CD4-positive, alpha-beta T cell (primary cell): ENCODE measurements around the gene GRIA1. TPM values are rescaled to one million over a fixed set of nuclear protein-coding genes. Genes with fewer than 3 reads are reported as not detected.

Experiments
- ATAC-seq: fragments of 200-7000 bp; cut with Tn5 transposase; one replicate; pipeline ENCODE4 v1.10.0; 2022; ENCODE audit warnings: mild to moderate bottlenecking; ENCODE audit not compliant: poor library complexity
- CTCF ChIA-PET: fragments of 350-600 bp; sonication (Branson Sonifier 250); formaldehyde crosslinking; loops from one replicate; lab custom pipeline; 2021; ENCODE audit warnings: antibody characterized with exemption, inconsistent platforms; lab: Charles Lee
- POLR2A ChIA-PET: fragments of 350-600 bp; sonication (Branson Sonifier 250); formaldehyde crosslinking; loops from one replicate; lab custom pipeline; 2021; ENCODE audit warnings: antibody characterized with exemption, inconsistent platforms; lab: Charles Lee
- DNase-seq, 14 experiments: peaks; one replicate each; pipeline ENCODE4 v3.0.0-alpha.2; 2013 to 2020; ENCODE audit warnings: mixed read lengths in 2 of 14
- H3K27ac ChIP-seq, 2 donors: one replicate each; pipeline versions ENCODE4 v1.5.1 to v1.7.0; 2013; ENCODE audit warnings: low read length in 2 of 2, low read depth in 1 of 2, mild to moderate bottlenecking in 1 of 2
- H3K27me3 ChIP-seq, 2 experiments: 1 replicate in 1 of 2; 2 replicates in 1 of 2; pipeline versions ENCODE4 v1.6.1 to v1.7.0; 2013; ENCODE audit warnings: low read length in 2 of 2, control low read depth in 1 of 2, mild to moderate bottlenecking in 1 of 2, moderate library complexity in 1 of 2; ENCODE audit not compliant: insufficient read depth in 2 of 2, control insufficient read depth in 1 of 2
- H3K36me3 ChIP-seq: one replicate; pipeline ENCODE4 v1.6.1; 2013; ENCODE audit warnings: low read length, control low read depth; ENCODE audit not compliant: insufficient read depth
- H3K4me1 ChIP-seq: one replicate; pipeline ENCODE4 v1.6.1; 2013; ENCODE audit warnings: low read length, control low read depth; ENCODE audit not compliant: insufficient read depth
- H3K4me3 ChIP-seq: one replicate; pipeline ENCODE4 v1.5.1; 2013; ENCODE audit warnings: mild to moderate bottlenecking, low read length, moderate library complexity
- H3K9me3 ChIP-seq, 2 experiments: 1 replicate in 1 of 2; 2 replicates in 1 of 2; pipeline versions ENCODE4 v1.6.1 to v1.7.0; 2013; ENCODE audit warnings: low read length in 2 of 2, mild to moderate bottlenecking in 2 of 2, control low read depth in 1 of 2, moderate library complexity in 1 of 2; ENCODE audit not compliant: control insufficient read depth in 1 of 2, insufficient read depth in 1 of 2
- H3K27ac Mint-ChIP-seq: one replicate; pipeline ENCODE4 v1.8.0; 2020; ENCODE audit warnings: mixed read lengths
- H3K27me3 Mint-ChIP-seq: one replicate; pipeline ENCODE4 v1.8.0; 2021; ENCODE audit warnings: mixed read lengths
- H3K36me3 Mint-ChIP-seq: one replicate; pipeline ENCODE4 v1.8.0; 2021; ENCODE audit warnings: low read depth, mixed read lengths
- H3K4me1 Mint-ChIP-seq: one replicate; pipeline ENCODE4 v1.8.0; 2021; ENCODE audit warnings: low read depth, mixed read lengths
- H3K4me3 Mint-ChIP-seq: one replicate; pipeline ENCODE4 v1.8.0; 2020; ENCODE audit warnings: mild to moderate bottlenecking, mixed read lengths
- H3K9me3 Mint-ChIP-seq: one replicate; pipeline ENCODE4 v1.8.0; 2020; ENCODE audit warnings: mixed read lengths
- CTCF ChIP-seq: fragments of 200-600 bp; IDR thresholded peaks from one replicate; pipeline ENCODE4 v1.8.0; 2022; ENCODE audit warnings: antibody characterized with exemption, mild to moderate bottlenecking
- intact Hi-C, 2 experiments: fragments of 100-400 bp; cut with DNase I in 1 of 2; cut with micrococcal nuclease in 1 of 2; formaldehyde crosslinking; loops; one replicate each; pipeline versions ENCODE4 v1.15.1 to v1.9.0; 2023 to 2025; cut with DNase I, micrococcal nuclease
- total RNA-seq, 174 experiments: library from RNA in 2 of 174; stranded (reverse) in 2 of 174; gene quantifications; one replicate each; pipeline ENCODE4 v1.2.3 and lab custom pipeline; 2021 to 2026

GRIA1 gene
- total RNA-seq, 2 experiments from 2014 or later = not detected

GRCh38 chr5:153765987-153766386 lies 275.5 kb downstream of the GRIA1 start:
- Mint-ChIP-seq H3K27me3 (no peaks in the 10 kb centered on the region), H3K36me3 (no peaks in the 10 kb centered on the region), H3K4me1 (no peaks in the 10 kb centered on the region), H3K9me3 (peaks cover 2% of the 10 kb centered on the region), H3K27ac (no peak overlapping the region), H3K4me3 (no peak overlapping the region)
- ChIA-PET POLR2A (no interaction called here), CTCF (no interaction called here)
- Histone ChIP-seq H3K9me3 (peaks cover 0 to 4% of the 10 kb centered on the region in 2 experiments), H3K27me3 (no peaks in the 10 kb centered on the region), H3K4me1 (no peaks in the 10 kb centered on the region), H3K27ac (no peak overlapping the region), H3K36me3 (no peaks in the 10 kb centered on the region), H3K4me3 (no peak overlapping the region)
- no peak for TF ChIP-seq CTCF
- intact Hi-C loops = no loop called here
- ATAC-seq (no peak), DNase-seq (no peak)

- Mint-ChIP-seq H3K4me3 (no peak overlapping the region), H3K9me3 (no peaks in the 10 kb centered on the region), H3K36me3 (no peaks in the 10 kb centered on the region), H3K4me1 (no peaks in the 10 kb centered on the region), H3K27me3 (no peaks in the 10 kb centered on the region), H3K27ac (no peak overlapping the region)
- POLR2A ChIA-PET = no interaction called here
- H3K9me3 ChIP-seq = peaks cover 0 to 4% of the 10 kb centered on the region in 2 experiments
- intact Hi-C loops = no loop called here
- TF ChIP-seq CTCF = no peak
- no peaks in the 10 kb centered on the region for H3K4me1 ChIP-seq
- H3K36me3 ChIP-seq = no peaks in the 10 kb centered on the region
- H3K27ac ChIP-seq = no peak overlapping the region
- DNase-seq (no peak), ATAC-seq (no peak)
- no peak overlapping the region for H3K4me3 ChIP-seq
- H3K27me3 ChIP-seq = no peaks in the 10 kb centered on the region
- CTCF ChIA-PET = no interaction called here
Measured at GRCh38 chr5:153767221-153768188, 277.0 kb downstream of the GRIA1 start.

- Histone ChIP-seq H3K27ac (no peak overlapping the region), H3K4me1 (no peaks in the 10 kb centered on the region), H3K4me3 (no peak overlapping the region), H3K27me3 (no peaks in the 10 kb centered on the region), H3K9me3 (no peaks in the 10 kb centered on the region), H3K36me3 (no peaks in the 10 kb centered on the region)
- Mint-ChIP-seq H3K27ac (no peak overlapping the region), H3K4me3 (no peak overlapping the region), H3K27me3 (no peaks in the 10 kb centered on the region), H3K36me3 (no peaks in the 10 kb centered on the region), H3K9me3 (no peaks in the 10 kb centered on the region), H3K4me1 (no peaks in the 10 kb centered on the region)
- no peak for TF ChIP-seq CTCF
- DNase-seq (no peak), ATAC-seq (no peak)
- intact Hi-C loops = no loop called here
- POLR2A ChIA-PET = no interaction called here
- CTCF ChIA-PET = no interaction called here
Measured at GRCh38 chr5:153770066-153770465, 279.6 kb downstream of the GRIA1 start.
